Measurements from ENCODE around the gene FAM170A.

Gene FAM170A

GRCh38 chr5:119680080-119680479, 50.7 kb downstream of the FAM170A start:
- H3K4me1 Mint-ChIP-seq (ENCODE audit: low read depth), result no peaks in the 10 kb centered on the region
- H3K27ac Mint-ChIP-seq, result no peak overlapping the region
- no peaks in the 10 kb centered on the region for H3K27me3 Mint-ChIP-seq (ENCODE audit: low read depth)

GRCh38 chr5:119681734-119682133, 52.4 kb downstream of the FAM170A start:
- Mint-ChIP-seq H3K9me3 (peaks cover 7% of the 10 kb centered on the region), H3K4me1 (ENCODE audit: low read depth) (no peaks in the 10 kb centered on the region), H3K4me3 (no peak overlapping the region), H3K27me3 (ENCODE audit: low read depth) (no peaks in the 10 kb centered on the region), H3K27ac (no peak overlapping the region), H3K36me3 (ENCODE audit: low read depth) (no peaks in the 10 kb centered on the region)

More at GRCh38 chr5:119680080-119680479, 50.7 kb downstream of the FAM170A start:
- Mint-ChIP-seq H3K36me3 (ENCODE audit: low read depth) (no peaks in the 10 kb centered on the region), H3K4me3 (no peak overlapping the region), H3K9me3 (peaks cover 7% of the 10 kb centered on the region)

- Mint-ChIP-seq H3K36me3 (ENCODE audit: low read depth) (no peaks in the 10 kb centered on the region), H3K9me3 (peaks cover 7% of the 10 kb centered on the region), H3K27ac (no peak overlapping the region), H3K27me3 (ENCODE audit: low read depth) (no peaks in the 10 kb centered on the region), H3K4me1 (ENCODE audit: low read depth) (no peaks in the 10 kb centered on the region), H3K4me3 (no peak overlapping the region)
These were observed 53.0 kb downstream of the FAM170A start for GRCh38 chr5:119682372-119682771.
